Measurements from ENCODE around the gene CSNK2A3.
"Not testable (repeated sequence)": the region's sequence is repeated elsewhere in the genome, so short reads cannot be mapped to it uniquely, and the experiment has no call there.

CSNK2A3 gene

DNA sequence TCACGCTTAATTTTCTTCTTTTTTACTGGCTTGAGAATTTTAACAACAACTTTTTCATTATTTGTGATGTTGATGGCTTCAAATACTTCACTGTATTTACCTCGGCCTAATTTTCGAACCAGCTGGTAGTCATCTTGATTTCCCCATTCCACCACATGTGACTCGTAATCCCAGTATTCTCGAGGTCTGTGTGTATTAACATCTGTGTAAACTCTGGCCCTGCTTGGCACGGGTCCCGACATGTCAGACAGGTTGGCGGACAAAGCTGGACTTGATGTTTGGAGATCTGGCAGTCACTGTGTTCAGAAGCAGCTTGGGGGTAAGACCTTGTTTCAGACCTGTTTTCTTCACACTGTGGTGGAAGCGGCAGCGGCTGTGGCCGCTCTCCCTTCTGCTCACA lies at the start of gene CSNK2A3:
CSNK2A3 (minus strand) TSS at position 373 of the 400 bp plus-strand sequence; CDS start at position 242, 131 bp downstream.
- not testable (repeated sequence) for DNase-seq (ENCODE audit: low read depth in 2 of 2)

DNA sequence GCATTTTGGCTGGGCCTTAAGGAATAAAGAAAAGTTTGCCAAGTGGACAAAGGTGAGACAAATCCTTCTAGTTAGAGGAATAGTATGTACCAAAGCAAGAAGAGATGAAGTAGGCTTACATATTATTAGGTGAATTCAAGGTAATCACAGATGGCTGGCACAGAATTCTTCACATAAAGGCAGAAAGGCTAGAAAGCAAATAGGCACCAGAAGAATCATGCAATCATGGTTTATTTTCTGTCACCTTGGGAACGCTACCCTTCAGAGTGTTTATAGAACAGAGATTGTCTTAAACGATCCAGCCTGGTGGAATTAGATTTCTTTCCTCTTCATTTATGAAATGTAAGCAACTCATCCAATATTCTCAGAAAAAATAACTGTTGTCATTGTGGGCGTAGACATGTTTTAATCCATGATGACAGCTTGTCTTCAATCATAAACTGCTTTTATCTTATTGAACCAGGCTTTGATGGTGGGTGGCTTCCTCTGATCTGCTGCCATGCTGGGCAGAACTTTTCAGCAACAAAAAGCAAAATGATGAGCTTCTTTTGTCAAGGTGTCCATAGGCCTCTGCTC lies 49.0 kb upstream of the CSNK2A3 start:
- DNase-seq (ENCODE audit: low read depth in 2 of 2): no peak

DNA sequence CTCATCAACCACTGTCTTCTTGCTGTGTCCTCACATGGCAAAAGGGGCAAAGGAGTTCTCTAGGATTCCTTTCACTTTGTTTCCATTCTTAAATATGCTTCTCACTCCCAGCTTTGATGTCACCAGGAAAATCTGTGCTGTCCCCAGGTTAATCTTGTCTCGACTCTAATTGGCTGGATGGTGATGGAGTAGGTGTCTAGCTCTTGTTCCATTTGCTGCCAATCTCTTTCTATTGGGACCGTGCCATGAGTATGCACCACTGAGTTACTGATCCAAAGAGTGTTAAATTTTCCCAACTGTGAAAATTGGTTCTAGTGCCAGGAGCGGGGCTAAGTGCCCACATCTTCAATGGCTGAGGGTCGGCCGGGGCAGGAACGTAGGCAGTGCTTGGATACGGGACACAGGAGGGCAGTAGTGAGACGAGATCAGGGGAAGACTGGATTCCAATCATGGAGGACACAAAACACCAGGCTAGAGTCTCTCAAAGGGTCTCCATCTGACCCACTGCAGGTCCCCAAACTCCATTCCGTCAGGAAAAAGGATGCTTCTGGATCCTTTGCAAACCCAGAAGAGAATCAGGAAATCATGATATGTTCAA lies 47.7 kb upstream of the CSNK2A3 start:
- DNase-seq (ENCODE audit: low read depth in 2 of 2): no peak

DNA sequence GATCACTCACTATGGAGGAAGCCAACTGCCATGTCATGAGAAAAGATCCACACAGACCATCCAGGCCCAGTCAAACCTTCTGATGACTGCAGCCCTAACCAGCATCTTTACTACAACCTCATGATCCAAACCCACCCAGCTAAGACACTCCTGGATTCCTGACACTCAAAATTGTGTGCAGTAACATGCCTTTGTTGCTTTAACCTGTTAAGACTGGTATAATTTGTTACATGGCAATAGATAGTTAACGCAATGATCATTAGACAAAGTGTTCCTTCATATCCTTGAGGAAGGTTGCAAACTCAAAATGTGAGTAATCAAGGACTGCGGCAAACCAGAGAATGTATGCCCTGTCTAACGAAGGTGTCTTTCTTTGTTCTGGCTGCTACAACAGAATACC lies 47.1 kb upstream of the CSNK2A3 start:
- no peak for DNase-seq (ENCODE audit: low read depth in 2 of 2)

DNA sequence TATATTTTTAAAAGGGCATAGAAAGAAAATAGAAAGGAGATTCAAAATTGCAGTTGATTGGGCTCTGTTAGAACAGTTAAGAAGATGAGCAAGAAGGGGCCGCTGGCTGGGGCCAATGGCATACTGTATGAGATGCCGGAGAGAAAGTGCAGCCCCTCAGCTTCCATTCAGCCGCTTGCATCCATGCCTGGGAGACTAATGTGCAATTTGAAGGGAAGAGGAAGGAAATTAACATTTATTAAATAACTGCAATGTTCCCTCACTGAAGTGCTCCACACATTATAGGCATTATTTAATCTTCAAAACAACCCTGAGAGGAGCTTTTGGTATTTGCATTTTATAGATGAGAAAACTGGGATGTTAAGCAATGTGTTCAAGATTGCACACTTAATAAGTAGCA lies 44.7 kb upstream of the CSNK2A3 start:
- DNase-seq (ENCODE audit: low read depth in 2 of 2): no peak

DNA sequence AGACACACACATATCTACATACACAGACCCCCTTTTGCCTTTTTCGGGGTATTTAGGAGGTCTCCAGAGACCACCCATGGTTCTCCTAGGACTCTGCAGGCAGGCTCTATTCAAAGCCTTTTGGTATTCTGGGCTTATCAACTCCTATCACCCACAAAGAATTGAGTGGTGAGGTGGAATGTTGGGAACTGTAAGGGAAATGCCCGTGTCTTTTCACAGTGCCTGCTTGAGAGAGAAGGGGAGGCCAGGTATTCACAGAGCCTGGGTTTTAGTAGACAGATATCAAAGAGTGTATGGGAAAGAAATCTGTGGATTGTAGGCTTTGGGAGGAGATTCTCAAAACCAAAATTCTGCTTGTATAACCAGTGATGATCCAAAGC lies 44.0 kb upstream of the CSNK2A3 start:
- no peak for DNase-seq (ENCODE audit: low read depth in 2 of 2)

DNA sequence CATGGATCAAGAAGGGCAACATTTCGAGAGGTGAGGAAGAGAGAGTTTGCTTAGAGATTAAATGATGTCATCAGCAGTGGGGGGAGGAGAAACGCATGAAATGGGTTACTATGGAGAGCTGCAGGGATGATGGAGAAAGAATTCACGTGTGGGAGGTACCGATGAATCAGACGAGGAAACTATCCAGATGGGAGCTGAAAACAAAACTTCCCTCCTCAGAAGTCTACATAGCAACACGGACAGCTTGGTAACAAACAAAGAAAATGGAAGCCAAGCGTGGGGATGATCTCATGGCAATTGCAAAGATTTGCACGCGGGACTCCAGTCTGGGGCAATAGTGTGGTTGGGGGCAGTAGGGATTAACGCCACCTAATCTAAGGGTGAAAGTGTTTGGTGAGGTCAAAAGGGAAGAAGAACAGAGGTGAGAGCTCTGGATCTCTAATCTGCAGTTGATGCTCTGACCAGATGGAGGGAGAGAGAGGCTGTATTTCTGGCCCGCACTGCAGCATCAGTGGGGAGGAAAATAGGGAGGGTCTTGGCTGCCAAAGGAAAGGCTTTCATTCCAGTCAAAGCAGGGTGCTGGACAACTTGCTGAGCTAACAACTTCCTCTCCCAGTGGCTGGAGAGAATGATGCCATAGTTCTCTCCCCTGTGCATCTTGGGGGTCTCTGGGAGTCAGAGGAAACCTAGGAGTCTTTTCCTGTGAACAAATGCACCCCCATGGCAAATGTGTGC lies 43.4 kb upstream of the CSNK2A3 start:
- no peak for DNase-seq (ENCODE audit: low read depth in 2 of 2)

DNA sequence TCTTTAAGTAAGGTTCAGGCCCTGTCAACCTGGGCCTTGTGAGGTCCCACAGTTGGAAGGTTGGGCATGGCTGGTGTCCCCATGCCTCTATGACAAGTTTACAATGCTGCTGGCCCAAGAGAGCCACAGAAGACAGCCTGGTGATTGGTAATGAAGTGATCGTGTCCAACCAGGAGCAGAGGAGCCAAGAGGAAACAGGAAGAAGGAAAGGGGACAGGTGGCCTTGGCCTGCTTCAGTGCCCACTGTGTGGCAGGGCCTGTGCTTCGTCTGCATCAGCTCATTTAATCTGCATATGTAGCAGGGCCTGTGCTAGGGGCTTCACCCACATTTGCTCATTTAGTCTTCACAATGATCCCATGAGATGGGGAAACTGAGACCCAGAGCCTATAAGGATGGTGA lies 42.1 kb upstream of the CSNK2A3 start:
- DNase-seq (ENCODE audit: low read depth in 2 of 2): no peak

DNA sequence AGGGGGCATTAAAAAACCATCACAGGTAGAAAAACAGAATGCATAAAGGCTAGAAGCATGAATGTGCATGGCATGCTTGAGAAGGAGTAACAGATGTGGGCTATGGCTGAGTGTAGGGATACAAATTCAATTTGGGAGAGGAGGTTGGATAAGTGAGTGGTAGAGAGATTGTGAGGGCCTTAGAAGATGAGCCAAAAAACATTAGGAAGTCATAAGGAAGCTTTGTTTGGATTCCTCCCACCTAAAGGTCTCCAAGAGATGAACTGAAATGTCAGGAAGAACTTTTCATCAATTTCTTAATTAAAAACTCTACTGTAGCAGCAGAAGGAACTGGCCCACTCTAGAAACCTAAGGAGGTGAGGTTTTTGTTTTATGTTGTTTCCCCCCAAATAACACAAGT lies 41.2 kb upstream of the CSNK2A3 start:
- DNase-seq (ENCODE audit: low read depth in 2 of 2): no peak

DNA sequence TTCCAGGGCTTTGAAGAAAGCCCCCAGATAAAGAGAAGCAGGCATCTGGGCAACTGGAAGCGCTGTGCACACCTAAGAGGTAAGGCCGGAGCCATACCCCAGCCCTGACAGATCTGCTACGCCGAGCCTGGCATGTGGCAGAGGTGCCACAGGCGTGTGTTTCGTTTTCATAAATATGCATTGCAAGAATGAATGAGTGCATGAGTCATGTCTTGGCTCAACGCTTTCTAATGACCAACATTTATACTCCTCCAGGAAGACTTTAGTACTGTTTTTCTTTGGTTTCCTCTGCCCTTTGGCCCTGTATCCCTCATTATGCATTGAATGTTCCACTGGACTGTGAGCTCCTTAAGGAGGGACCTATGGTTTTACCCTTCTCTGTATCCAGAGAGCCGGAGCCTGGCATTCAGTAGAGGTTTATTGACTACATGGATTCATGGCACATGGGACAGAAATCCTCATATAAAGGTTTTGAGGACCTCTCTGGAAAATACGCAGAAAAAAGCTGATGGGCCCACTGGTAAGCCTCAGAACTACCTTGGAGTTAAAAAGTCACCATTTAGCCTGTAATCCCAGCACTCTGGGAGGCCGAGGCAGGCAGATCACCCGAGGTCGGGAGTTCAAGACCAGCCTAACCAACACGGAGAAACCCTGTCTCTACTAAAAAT lies 38.9 kb upstream of the CSNK2A3 start:
- no peak for DNase-seq (ENCODE audit: low read depth in 2 of 2)

DNA sequence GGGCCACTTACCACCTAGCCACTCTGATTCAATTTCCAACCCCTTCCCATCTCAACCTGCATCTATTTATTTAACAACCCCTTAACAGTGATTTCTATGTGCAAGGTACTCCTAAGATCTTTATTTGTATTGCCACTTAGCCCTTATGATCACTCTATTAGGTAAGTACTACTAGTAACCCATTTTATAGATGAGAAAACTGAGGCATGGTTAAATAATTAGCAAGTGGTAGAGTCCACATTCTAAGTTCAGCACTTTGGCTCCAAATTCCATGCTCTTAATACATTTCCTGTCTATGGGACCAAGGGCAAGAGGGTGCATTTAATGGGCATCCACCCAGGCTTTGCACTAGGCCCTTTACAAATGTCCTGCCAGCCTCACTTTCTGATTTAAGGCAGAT lies 38.1 kb upstream of the CSNK2A3 start:
- DNase-seq (ENCODE audit: low read depth in 2 of 2): no peak

DNA sequence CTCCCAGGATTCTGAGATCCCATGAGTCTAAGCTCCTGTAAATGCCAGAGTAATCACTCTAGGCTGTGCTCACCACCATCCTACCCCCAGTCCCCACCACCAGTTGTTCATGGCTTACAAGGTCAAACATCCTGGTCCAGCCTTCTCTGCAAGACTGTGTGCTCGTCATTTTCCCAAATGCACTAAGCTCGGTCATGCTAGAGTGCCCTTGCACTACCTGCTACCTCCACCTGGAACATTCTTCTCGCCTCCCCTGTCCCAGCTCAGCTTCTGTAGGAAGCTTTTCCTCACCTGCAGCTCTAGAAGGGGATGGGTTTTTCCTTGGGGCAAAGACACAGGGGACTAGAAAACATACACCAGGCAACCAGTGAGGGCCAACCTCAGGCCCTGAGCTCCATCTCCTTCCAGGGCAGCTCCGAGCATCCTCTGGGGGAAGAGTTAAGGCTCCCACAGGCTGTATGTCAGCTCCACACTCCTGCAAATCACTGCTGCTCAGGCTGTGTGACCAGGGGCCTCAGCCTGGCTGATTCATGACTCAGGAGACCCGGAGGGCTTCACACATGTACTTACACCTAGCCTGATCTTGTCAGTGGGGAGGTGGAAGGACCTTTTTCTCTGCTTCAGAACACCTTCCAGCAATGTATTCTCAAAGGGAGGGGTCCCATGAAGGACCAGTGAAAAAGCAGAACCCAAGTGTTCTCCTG lies 37.2 kb upstream of the CSNK2A3 start:
- DNase-seq (ENCODE audit: low read depth in 2 of 2): no peak

DNA sequence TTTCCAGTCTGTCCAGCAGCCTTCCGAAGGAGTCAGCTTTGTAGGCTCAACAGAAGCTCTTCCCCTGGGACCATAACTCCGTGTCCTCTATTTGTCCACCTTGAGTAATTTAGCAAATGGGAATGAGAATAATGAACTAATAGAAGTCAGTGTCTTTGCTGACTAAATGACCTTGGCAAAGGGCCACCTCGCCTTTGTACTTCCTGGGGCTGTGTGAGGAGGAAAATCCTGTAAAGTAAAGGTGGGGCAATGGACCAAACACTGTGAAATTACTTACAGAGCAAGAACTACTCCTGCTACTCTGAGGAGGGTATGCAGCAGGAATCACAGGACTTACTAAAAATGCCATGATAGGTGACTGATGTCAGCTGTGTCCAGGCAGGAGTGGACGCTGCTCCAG lies 36.2 kb upstream of the CSNK2A3 start:
- no peak for DNase-seq (ENCODE audit: low read depth in 2 of 2)

DNA sequence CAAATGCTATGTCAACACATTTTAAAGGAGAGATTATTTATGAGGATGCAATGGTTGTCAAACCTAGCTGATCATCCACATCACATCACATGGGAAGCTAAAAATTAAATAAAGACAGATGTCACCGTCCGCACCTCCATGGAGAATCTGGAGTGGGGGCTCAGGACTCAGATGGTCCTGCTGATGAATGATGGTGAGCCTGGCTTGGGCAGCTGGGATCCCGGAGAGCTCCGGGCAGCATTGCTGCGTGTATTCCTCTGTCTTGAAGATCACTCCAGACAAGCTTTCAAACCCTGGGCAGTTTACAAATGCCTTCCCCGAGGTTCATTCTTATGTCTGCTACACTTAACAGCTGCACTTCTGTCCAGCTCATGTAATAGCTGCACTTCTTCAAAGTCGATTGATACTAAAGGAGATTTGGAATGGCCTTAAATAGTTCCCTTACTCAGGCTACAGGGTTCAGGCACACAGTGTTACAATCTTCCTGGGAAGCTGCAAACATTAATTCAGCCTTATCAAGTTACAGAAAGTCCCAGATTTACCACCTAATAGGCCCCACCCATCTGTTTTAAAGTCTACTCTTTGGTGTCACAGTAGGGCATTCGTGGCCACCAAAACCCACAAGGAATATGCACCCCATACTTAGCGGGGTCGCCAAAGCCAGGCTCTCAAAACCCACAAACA lies 34.7 kb upstream of the CSNK2A3 start:
- no peak for DNase-seq (ENCODE audit: low read depth in 2 of 2)

DNA sequence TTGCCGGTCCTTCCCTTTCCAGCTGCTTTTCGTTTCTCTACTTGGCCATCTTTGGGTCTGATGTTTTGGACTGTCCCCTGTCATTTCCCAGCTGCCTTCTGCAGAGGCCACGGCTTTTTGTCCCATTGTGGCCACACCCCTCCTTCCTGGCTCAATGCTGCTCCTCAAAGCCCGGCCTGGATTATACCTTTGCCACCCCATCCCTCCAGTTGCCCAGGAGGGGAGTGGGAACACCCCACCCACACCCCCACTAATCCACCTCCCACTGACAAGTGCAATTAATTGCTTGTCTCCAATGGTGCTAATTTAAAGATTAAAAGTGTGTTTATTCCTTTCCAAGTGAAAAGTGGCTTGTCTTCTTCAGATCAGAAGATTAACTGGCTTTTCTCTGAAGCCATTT lies 34.2 kb upstream of the CSNK2A3 start:
- DNase-seq (ENCODE audit: low read depth in 2 of 2): no peak

DNA sequence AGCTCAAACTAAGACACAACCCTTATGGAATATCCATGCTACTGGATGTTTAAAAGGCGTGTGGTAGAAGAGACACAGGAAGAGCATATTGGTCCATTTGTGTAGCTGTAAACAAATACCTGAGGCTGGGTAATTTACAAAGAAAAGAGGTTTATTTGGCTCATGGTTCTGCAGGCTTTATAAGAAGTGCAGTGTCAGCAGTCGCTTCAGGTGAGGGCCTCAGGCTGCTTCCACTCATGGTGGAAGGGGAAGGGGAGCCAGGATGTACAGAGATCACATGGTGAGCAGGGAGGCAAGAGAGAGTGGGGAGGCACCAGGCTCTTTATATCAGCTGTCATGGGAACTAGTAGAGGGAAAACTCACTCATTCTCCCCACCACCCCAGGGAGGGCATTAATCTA lies 31.8 kb upstream of the CSNK2A3 start:
- no peak for DNase-seq (ENCODE audit: low read depth in 2 of 2)

DNA sequence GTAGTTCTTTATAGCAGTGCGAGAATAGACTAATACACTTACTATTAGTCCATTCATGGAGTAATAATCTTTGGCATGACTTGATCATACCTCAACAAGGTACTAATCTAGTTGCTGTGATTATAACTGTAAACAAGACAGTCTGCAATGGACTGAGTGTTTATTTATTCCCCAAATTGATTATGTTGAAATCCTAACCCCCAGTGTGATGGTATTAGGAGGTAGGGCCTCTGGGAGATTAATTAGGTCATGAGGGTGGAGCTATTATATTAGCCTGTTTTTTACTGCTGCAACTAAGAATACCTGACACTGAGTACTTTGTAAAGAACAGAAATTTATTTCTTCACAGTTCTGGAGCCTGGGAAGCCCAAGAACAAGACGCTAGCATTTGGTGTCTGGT lies 30.9 kb upstream of the CSNK2A3 start:
- no peak for DNase-seq (ENCODE audit: low read depth in 2 of 2)

DNA sequence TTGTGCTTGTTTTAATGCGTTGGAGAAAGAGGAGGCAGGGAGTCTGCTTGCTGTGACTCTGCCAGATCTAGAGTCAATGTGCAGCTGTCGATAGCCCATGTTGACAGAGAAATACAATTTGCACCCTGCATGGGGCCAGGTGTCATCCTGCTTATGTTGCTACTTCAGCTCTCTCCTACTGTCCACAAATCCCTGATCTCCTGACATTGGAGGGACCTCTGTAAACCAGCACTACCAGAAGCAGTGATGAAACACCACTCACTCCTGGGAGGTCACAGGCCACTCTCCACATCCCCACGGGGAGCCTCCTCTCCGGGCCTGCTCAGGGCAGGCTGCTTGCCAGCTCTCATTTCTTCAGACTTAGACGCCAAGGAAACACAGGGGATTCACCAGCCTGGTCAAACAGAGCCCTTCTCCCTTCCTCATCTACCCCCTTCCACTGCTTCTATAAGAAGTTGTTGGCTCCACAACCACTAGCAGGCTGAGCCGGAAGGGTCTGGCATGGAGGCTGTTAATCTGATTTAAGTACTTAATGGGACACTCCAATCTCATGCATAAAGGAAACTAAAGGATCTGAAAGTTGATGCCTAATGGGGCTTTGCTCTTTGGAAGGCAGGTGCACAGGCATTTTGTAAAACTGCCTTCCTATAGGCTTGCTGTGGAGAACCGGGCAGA lies 29.9 kb upstream of the CSNK2A3 start:
- no peak for DNase-seq (ENCODE audit: low read depth in 2 of 2)

DNA sequence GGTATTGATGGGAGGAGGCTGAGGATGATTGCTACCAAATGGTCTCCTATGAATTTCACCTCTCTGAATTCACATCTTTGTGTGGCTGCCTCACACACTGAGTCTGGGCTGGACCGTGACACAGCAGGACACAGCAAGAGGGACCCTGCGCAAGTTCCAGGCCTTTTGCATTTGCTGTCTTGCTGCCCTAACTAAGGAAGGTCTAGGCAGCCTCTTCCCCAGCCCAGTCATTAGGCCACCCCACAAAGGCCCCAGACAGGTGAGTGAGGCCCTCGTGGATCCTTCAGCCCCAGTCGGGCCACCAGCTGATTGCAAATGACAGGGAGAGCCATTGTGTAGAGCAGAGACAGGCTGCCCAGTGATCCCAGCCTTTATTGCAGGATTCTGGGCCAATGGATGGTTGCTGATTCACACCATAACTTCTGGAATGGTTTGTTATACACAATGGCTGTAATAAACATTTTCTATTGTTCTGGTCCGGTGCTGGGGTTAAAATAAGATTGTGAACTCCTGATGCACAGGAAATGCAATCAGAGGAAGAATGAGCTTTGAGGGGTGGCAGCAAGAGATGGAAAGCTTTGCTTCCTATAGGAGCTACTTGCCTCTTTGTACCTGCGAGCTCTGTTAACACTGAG lies 28.5 kb upstream of the CSNK2A3 start:
- DNase-seq (ENCODE audit: low read depth in 2 of 2): no peak

DNA sequence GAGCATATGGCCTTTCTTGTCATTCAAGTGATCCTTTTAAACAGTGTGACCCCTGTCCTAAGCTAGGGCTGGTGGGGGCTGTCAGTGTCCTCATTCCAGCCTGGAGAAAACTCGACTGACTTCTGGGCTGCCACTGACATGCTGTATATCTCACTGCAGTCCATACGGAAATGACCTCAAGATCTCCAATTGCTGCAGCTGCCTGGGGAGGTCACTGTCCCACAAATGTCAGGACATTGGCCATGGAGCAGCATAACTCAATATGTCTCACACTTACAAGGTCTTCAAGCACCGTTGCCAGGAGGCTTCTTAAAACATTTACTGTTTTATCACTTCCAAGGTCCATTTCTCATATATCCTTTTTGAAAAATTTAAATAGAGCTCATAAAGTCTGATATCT lies 27.8 kb upstream of the CSNK2A3 start:
- no peak for DNase-seq (ENCODE audit: low read depth in 2 of 2)

DNA sequence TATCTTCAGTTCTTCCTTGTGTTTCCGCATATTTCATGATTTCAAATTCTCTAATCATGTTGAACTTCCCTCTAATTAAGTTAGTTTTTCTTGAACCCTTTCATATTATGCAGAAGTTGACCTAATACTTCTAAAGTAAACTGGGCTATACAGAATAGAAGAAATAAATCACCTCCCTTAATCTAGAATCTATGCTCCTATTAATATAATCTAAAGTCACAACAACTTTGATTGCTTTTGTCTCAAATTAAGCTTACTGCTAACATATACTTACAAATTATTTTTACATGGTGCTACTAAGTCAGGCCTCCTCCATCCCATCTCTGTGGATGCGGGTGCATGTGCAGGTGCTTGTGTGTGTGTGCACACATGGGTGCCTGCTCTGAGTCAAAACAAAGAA lies 27.3 kb upstream of the CSNK2A3 start:
- no peak for DNase-seq (ENCODE audit: low read depth in 2 of 2)
